Body of pancreas (tissue), 4 donors: ENCODE data around the gene FCGBP.
"Not testable (repeated sequence)": the region's sequence is repeated elsewhere in the genome, so short reads cannot be mapped to it uniquely, and the experiment has no call there.

Experiments used
- POLR2A ChIP-seq, 3 donors: fragments of 450-650 bp; IDR thresholded peaks; one replicate each; pipeline ENCODE4 v1.6.1; 2016; ENCODE audit warnings: antibody characterized with exemption in 3 of 3, mild to moderate bottlenecking in 2 of 3
- TF ChIP-seq, protein P1 (sequence below), 7 experiments: fragments of 450-650 bp in 4 of 7; fragments of 200-600 bp in 3 of 7; sonication (generic) in 3 of 7; IDR thresholded peaks; one replicate each; pipeline ENCODE4 v1.5.1; 2016 to 2019; ENCODE audit warnings: antibody characterized with exemption in 7 of 7

DNA sequence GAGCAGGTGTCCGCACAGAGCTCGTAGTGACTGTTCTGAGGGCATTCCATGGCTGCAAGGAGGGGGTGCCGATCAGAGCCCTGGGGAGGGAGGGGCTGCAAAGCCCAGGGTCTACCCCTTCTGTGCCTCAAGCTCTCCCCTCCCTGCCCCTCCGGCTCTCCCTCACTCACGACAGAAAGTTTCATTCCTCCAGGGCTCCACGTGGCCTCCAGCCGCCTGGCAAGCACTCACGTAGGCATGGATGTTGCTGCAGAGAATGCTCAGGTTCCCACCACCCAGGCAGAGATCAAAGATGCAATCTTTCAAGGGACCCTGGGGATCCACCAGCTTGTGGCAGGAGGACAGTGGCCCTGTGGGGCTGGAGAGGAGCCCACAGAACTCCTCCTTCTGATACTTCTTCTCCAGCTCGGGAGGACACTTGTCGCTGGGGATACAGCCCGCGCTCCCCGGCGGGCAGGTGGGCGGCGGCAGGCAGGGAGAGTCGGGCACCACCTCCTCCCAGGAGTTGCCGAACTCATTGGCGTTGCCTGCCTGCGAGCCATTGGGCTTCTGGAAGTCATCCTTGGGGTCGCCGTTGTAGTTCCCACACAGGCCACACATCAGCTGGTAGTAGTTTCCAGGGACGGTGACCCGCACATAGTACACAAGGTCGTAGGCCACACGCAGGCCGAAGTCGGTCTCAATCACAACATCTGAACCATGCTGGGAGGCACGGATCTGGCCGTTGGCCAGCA is 48.4 kb downstream of the FCGBP start:
- TF ChIP-seq, protein P1, sequence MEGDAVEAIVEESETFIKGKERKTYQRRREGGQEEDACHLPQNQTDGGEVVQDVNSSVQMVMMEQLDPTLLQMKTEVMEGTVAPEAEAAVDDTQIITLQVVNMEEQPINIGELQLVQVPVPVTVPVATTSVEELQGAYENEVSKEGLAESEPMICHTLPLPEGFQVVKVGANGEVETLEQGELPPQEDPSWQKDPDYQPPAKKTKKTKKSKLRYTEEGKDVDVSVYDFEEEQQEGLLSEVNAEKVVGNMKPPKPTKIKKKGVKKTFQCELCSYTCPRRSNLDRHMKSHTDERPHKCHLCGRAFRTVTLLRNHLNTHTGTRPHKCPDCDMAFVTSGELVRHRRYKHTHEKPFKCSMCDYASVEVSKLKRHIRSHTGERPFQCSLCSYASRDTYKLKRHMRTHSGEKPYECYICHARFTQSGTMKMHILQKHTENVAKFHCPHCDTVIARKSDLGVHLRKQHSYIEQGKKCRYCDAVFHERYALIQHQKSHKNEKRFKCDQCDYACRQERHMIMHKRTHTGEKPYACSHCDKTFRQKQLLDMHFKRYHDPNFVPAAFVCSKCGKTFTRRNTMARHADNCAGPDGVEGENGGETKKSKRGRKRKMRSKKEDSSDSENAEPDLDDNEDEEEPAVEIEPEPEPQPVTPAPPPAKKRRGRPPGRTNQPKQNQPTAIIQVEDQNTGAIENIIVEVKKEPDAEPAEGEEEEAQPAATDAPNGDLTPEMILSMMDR (IDR thresholded peaks at IDR 0.05), result not testable (repeated sequence)
- TF ChIP-seq POLR2A (IDR thresholded peaks at IDR 0.05), result not testable (repeated sequence)
